LNCaP clone FGC (cell line): Measurements from ENCODE around the gene PPY.
"Not testable (repeated sequence)": the region's sequence is repeated elsewhere in the genome, so short reads cannot be mapped to it uniquely, and the experiment has no call there.

Experiments used
- DNase-seq: peaks from one replicate; pipeline ENCODE4 v3.0.0-alpha.2; 2011; ENCODE audit warnings: low read depth
- H3K4me3 ChIP-seq: 2 replicates; pipeline ENCODE4 v1.5.1; 2011; ENCODE audit warnings: mild to moderate bottlenecking, low read depth, low read length, control low read depth
- CTCF ChIP-seq: IDR thresholded peaks from 2 replicates; pipeline ENCODE4 v1.5.1; 2012; ENCODE audit warnings: mild to moderate bottlenecking; ENCODE audit not compliant: control insufficient read depth, insufficient read depth; ENCODE audit errors: extremely low read depth

Gene PPY

GRCh38 chr17:43961954-43962353 is 19.7 kb upstream of the PPY start:
- no peak for TF ChIP-seq CTCF
- H3K4me3 ChIP-seq = no peak overlapping the region
- DNase-seq = no peak

GRCh38 chr17:43961292-43961691 is 19.0 kb upstream of the PPY start:
- not testable (repeated sequence) for H3K4me3 ChIP-seq, DNase-seq

GRCh38 chr17:43958748-43959352 is 16.6 kb upstream of the PPY start:
- TF ChIP-seq CTCF = no peak
- H3K4me3 ChIP-seq = no peak overlapping the region
- no peak for DNase-seq

GRCh38 chr17:43956222-43956621 is 13.9 kb upstream of the PPY start:
- no peak for TF ChIP-seq CTCF

GRCh38 chr17:43953746-43954145 is 11.5 kb upstream of the PPY start, which contains the start of gene PYY:
Gene PYY, minus strand, starts transcription at chr17:43953940. Its CDS starts 457 bp downstream, at chr17:43953483.
- DNase-seq = no peak
- no peak for TF ChIP-seq CTCF
- H3K4me3 ChIP-seq = no peak within 1 kb of the TSS

More at GRCh38 chr17:43956222-43956621, 13.9 kb upstream of the PPY start:
- H3K4me3 ChIP-seq = no peak overlapping the region
- DNase-seq = no peak

GRCh38 chr17:43952724-43953666 is 10.7 kb upstream of the PPY start:
- no peak for TF ChIP-seq CTCF
- no peak for DNase-seq
- no peak overlapping the region for H3K4me3 ChIP-seq

- DNase-seq = no peak
- H3K4me3 ChIP-seq = no peak overlapping the region
- TF ChIP-seq CTCF = no peak
These were observed 10.1 kb upstream of the PPY start for GRCh38 chr17:43952351-43952723.
